ENCODE data around the gene EIF2B4. TPM values are rescaled to one million over a fixed set of nuclear protein-coding genes. Genes with fewer than 3 reads are reported as not detected.

The EIF2B4 gene
- total and polyA plus RNA-seq, 2 of the 13 experiments (the other 11 are each of a cell fraction or from before 2014, with no cell fraction given) = 91.5 to 96.4 TPM

GRCh38 chr2:27409321-27410073, 39.4 kb upstream of the EIF2B4 start, which contains the start of gene PPM1G (continued):
- TF ChIP-seq SNAPC5 (CRISPR knock-in tag; IDR thresholded peaks at IDR 0.05; ENCODE audit: borderline replicate concordance) (peak; percentile 73; the same call in 1 of the 2 replicates), RBM39 (IDR thresholded peaks at IDR 0.05; ENCODE audit: low read depth, low read length, poor library complexity, severe bottlenecking) (peak; percentile 73), ZNF660 (CRISPR knock-in tag; IDR thresholded peaks at IDR 0.05; ENCODE audit: borderline replicate concordance, low read depth) (no peak), ZNF24 (IDR thresholded peaks at IDR 0.05) (no peak), TFE3 (CRISPR knock-in tag; IDR thresholded peaks at IDR 0.05) (peak; percentile 75; the same call in 1 of the 2 replicates), ZNF282 (IDR thresholded peaks at IDR 0.05; ENCODE audit: partially characterized antibody) (no peak), AFF4 (CRISPR knock-in tag; IDR thresholded peaks at IDR 0.05) (no peak), ZNF576 (CRISPR knock-in tag; IDR thresholded peaks at IDR 0.05) (peak; percentile 57; the same call in 1 of the 2 replicates), HNRNPUL1 (IDR thresholded peaks at IDR 0.05; ENCODE audit: low read depth, low read length) (no peak), ZC3H13 (CRISPR knock-in tag; IDR thresholded peaks at IDR 0.05) (peak; percentile 91; the same call in 1 of the 2 replicates), ATF6 (CRISPR knock-in tag; conservative IDR thresholded peaks at IDR 0.05) (0 out of 2 replicates have a peak, but pooled peaks have one; percentile 40), NPAS2 (CRISPR knock-in tag; IDR thresholded peaks at IDR 0.05; ENCODE audit: borderline replicate concordance) (no peak), ZNF160 (CRISPR knock-in tag; IDR thresholded peaks at IDR 0.05) (peak; percentile 92; the same call in 1 of the 2 replicates), ELK4 (CRISPR knock-in tag; IDR thresholded peaks at IDR 0.05; ENCODE audit: borderline replicate concordance) (no peak; the same call in 1 of the 2 replicates), MTA3 (CRISPR knock-in tag; IDR thresholded peaks at IDR 0.05) (no peak), ERF (CRISPR knock-in tag; IDR thresholded peaks at IDR 0.05) (peak; percentile 79; the same call in 1 of the 2 replicates), ZNF703 (CRISPR knock-in tag; IDR thresholded peaks at IDR 0.05; ENCODE audit: borderline replicate concordance) (peak; percentile 23; the same call in 1 of the 2 replicates), E2F5 (CRISPR knock-in tag; conservative IDR thresholded peaks at IDR 0.05) (peak; percentile 70)
